Esophagus muscularis mucosa (tissue), 4 donors: ENCODE data around the gene DEFB131B.
"Not testable (repeated sequence)": the region's sequence is repeated elsewhere in the genome, so short reads cannot be mapped to it uniquely, and the experiment has no call there.

Source experiments
- CTCF ChIP-seq, 3 experiments: fragments of 200-600 bp in 2 of 3; fragments of 450-650 bp in 1 of 3; sonication (generic) in 2 of 3; IDR thresholded peaks; one replicate each; pipeline ENCODE4 v1.5.1; 2017 to 2019; ENCODE audit warnings: antibody characterized with exemption in 3 of 3, mild to moderate bottlenecking in 2 of 3, moderate library complexity in 1 of 3
- EP300 ChIP-seq: sonication (generic); formaldehyde crosslinking; IDR thresholded peaks from one replicate; pipeline ENCODE4 v1.6.1; 2017; ENCODE audit warnings: antibody characterized with exemption
- POLR2A ChIP-seq: fragments of 450-650 bp; IDR thresholded peaks from one replicate; pipeline ENCODE4 v1.6.1; 2017; ENCODE audit warnings: antibody characterized with exemption, moderate library complexity, mild to moderate bottlenecking, low read depth
- POLR2AphosphoS5 ChIP-seq, 2 donors: sonication (generic); formaldehyde crosslinking; IDR thresholded peaks; one replicate each; pipeline ENCODE4 v1.6.1; 2017; ENCODE audit warnings: antibody characterized with exemption in 2 of 2

GRCh38 chr11:71829247-71829646, 49.0 kb upstream of the DEFB131B start:
- TF ChIP-seq POLR2AphosphoS5 (IDR thresholded peaks at IDR 0.05); CTCF (IDR thresholded peaks at IDR 0.05); POLR2A; EP300: not testable (repeated sequence)
